Activated CD4-positive, alpha-beta T cell treated with anti-CD3 and anti-CD28 coated beads, Interleukin-2, amount 50 U/mL, for 24 hours (primary cell): ENCODE measurements around the gene MROH9.
A peak's percentile ranks its signal among the peaks of the same experiment; 100 is the strongest.
"Not testable (repeated sequence)": the region's sequence is repeated elsewhere in the genome, so short reads cannot be mapped to it uniquely, and the experiment has no call there.

ENCODE experiments used
- DNase-seq, 2 donors: peaks; one replicate each; pipeline ENCODE4 v3.0.0-alpha.2; 2020; ENCODE audit warnings: low read depth in 1 of 2, low spot score in 1 of 2

MROH9 gene

GRCh38 chr1:170935231-170935630 lies at the start of gene MROH9:
Gene MROH9, plus strand, starts transcription at chr1:170935534. Its CDS starts 10,023 bp downstream, at chr1:170945557.
- DNase-seq: no peak

- no peak for DNase-seq
Observed at GRCh38 chr1:170885551-170885950, 49.8 kb upstream of the MROH9 start.

GRCh38 chr1:170886460-170886859 lies 48.9 kb upstream of the MROH9 start:
- no peak for DNase-seq

GRCh38 chr1:170887726-170888125 lies 47.6 kb upstream of the MROH9 start:
- no peak for DNase-seq

- no peak for DNase-seq
Observed at GRCh38 chr1:170891872-170892271, 43.5 kb upstream of the MROH9 start.

- DNase-seq: no peak
Observed at GRCh38 chr1:170893655-170894297, 41.6 kb upstream of the MROH9 start.

- DNase-seq: no peak
Observed at GRCh38 chr1:170903961-170904360, 31.4 kb upstream of the MROH9 start.

GRCh38 chr1:170908942-170909341 lies 26.4 kb upstream of the MROH9 start:
- DNase-seq: no peak

- DNase-seq: no peak
Observed at GRCh38 chr1:170910273-170910672, 25.1 kb upstream of the MROH9 start.

GRCh38 chr1:170917373-170917772 lies 18.0 kb upstream of the MROH9 start:
- no peak for DNase-seq

GRCh38 chr1:170924656-170925055 lies 10.7 kb upstream of the MROH9 start:
- not testable (repeated sequence) for DNase-seq

GRCh38 chr1:170927955-170928840 lies 7.1 kb upstream of the MROH9 start:
- DNase-seq: no peak

- no peak for DNase-seq
Observed at GRCh38 chr1:170929412-170929834, 5.9 kb upstream of the MROH9 start.

GRCh38 chr1:170929835-170930554 lies 5.3 kb upstream of the MROH9 start:
- peak in 1 of 2 donors; percentile 8 for DNase-seq

- no peak for DNase-seq
Observed at GRCh38 chr1:170931650-170932049, 3.7 kb upstream of the MROH9 start.

GRCh38 chr1:170932236-170932635 lies 3.1 kb upstream of the MROH9 start:
- DNase-seq: no peak

- DNase-seq: no peak
Observed at GRCh38 chr1:170938281-170938680, 2.9 kb downstream of the MROH9 start.

- DNase-seq: no peak
Observed at GRCh38 chr1:170939476-170939875, 4.1 kb downstream of the MROH9 start.

- not testable (repeated sequence) for DNase-seq
Observed at GRCh38 chr1:170951744-170952143, 16.4 kb downstream of the MROH9 start.

- no peak for DNase-seq
Observed at GRCh38 chr1:170959385-170959784, 24.1 kb downstream of the MROH9 start.

- no peak for DNase-seq
Observed at GRCh38 chr1:170964506-170964905, 29.2 kb downstream of the MROH9 start.
